ENCODE results near the gene EDDM3A.
"Not testable (repeated sequence)": the region's sequence is repeated elsewhere in the genome, so short reads cannot be mapped to it uniquely, and the experiment has no call there.

EDDM3A gene, protein sequence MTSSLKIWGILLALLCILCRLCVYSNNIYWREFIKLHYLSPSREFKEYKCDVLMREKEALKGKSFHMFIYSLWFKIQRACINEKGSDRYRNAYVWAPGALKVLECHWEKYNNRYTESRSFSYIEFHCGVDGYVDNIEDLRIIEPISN
- total RNA-seq, result 0 to 0.03 (median 0) reads per million in 18 experiments

GRCh38 chr14:20745571-20746358 is at the start of gene EDDM3A:
Gene EDDM3A, plus strand, starts transcription at chr14:20745887. Its CDS starts 1,694 bp downstream, at chr14:20747581.
- no peak for DNase-seq

DNA sequence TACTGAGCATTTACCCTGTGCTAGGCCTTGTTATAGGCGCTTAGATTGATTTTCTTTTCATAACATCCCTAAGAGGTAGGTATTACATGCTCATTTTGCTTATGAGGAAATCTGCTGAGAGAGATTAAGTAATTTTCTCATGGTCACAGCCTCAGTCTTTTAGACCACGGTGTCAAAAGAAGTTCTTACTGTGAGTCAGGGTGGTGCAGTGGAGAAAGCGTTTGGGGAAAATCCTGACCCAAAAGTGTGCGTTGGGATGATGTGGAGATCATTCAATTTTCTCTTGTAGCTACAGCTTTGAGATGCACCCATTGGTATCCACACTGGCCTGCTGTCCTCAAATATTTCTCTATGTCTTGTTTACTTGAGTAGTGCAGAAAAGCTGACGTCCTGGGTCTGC is 48.9 kb upstream of the EDDM3A start:
- DNase-seq, result peak; percentile 11 to 19

DNA sequence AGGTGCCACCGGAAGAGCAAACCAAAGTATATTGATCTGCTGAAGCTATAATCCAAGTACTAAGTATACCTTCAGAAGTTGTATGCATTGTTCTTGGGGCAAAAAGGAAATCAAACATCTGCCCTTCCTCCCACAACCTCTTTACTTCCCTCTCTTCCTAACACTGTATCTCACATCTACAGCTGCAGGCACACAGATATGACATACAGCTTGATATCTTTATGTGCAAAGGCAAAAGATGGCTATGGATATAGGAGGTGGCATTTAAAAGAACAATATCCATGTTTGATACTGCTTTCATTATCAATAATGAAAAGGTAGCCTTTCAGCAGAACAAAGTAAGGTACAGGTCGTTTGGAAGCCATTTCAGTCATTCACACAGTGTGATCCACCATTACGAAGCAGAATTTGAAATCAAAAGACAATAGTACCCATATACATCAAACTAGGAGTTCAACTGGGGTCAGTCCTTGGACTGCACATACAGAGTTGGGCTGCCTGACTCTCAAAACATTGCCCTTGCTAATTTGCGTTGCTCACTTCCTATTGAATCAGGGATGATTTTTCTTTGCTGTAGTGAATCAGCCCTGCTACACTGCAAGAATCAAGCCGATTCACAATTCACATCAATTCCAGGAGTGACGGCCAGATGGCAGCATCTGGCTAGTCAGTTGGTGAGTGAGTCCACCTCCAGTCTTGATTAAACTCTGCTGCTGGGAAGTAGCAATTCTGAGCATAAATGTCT is 48.2 kb upstream of the EDDM3A start:
- DNase-seq, result peak; percentile 80 to 87

DNA sequence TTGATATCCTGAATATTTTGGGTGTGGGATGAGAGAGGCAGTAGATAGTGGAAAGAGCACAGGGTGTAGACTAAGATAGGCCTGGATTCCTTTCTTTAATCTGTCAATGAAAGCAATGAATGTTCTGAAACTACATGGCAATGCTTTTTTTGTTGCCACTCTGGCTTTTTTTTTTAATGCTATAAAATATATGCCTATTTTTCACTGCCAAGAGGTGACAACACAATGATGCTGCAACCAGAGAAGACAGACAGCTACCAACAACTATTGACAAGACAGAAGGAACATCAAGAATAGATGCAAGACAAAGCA is 47.7 kb upstream of the EDDM3A start:
- no peak for DNase-seq

DNA sequence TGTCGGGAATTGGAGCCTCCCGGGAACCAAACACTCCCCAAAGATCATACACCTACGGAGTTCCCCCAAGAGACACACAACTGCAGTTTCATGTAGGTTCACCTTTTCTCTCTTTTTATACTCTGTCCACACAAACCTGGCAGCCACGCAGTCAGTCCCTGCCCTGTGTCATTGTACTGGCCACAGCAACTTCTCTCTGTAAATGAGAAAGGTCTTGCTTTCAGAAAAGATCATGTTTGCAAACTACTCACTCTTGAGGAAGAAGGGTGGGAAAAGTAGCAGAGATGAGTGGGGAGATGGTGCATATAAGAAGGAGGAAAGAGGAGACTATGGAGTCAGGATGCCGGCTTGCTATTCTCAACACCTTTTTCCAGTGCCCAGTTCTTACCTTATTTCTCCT is 46.8 kb upstream of the EDDM3A start:
- no peak for DNase-seq

DNA sequence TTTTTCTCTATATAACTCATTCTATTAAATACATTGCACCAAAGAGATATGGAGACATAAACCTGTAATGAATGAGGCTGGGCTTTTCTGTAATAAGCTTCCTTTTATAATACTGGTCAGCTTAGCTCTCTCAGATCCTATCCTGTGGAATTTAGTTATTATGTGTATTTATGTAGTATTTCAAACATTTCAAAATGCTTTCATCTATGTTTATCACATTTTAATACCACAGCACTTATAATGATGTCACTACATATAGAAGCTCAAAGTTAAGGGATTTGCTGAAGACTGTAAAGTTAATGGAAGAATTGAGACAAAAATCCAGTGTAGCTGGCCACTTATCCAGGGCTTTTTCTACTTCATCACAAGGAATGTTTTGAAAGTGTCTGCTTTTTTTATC is 45.8 kb upstream of the EDDM3A start:
- no peak for DNase-seq

DNA sequence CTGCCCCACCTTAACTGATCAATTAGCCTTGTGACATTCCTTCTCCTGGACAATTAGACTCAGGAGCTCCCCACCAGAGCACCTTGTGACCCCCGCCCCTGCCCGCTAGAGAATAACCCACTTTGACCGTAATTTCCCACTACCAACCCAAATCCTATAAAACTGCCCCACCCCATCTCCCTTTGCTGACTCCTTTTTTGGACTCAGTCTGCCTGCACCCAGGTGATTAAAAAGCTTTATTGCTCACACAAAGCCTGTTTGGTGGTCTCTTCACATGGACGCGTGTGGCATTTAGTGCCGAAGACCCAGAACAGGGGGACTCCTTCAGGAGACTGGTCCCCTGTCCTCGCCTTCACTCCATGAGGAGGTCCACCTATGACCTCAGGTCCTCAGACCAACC is 44.7 kb upstream of the EDDM3A start:
- not testable (repeated sequence) for DNase-seq

- peak in 1 of 2 donors; percentile 20 for DNase-seq
Observed at GRCh38 chr14:20706657-20707355, 38.9 kb upstream of the EDDM3A start.

DNA sequence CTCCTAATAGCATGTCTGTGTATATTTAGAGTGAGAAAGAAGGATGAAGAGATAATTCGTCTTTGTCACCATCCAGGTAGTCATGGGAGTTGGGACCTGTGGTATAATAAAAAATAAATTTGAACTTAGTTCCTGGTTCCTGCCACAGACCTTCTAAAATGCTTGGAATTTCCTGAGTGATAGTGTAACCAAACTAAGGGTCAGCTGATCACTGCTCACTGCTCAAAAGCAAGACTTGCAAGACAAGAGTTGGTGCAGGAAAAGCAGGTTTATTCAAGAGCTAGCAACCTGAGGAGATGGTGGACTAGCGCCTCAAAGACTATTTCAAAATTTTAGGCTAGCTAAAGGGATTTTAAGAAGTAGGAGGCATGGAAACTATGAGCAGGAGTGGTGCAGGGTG is 38.1 kb upstream of the EDDM3A start:
- DNase-seq, result no peak

DNA sequence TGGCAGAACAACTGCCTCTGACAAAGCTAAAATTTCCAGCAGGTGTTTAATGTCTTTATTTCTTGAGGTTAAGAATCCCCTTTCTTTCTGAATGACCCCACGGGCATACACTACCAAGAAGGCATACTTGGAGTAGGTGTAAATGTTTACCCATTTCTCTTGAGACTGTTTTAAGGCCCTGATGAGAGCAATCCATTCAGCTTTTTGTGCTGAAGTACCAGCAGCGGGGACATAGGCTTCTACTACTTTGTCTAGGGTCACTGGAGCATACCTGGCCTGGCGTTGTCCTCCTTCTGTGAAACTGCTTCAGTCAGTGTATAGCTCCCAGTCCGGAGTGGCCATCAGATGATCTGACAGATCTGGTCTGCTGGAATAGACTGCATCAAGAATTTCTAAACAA is 34.4 kb upstream of the EDDM3A start:
- no peak for DNase-seq

- no peak for DNase-seq
Observed at GRCh38 chr14:20711685-20712084, 34.0 kb upstream of the EDDM3A start.

DNA sequence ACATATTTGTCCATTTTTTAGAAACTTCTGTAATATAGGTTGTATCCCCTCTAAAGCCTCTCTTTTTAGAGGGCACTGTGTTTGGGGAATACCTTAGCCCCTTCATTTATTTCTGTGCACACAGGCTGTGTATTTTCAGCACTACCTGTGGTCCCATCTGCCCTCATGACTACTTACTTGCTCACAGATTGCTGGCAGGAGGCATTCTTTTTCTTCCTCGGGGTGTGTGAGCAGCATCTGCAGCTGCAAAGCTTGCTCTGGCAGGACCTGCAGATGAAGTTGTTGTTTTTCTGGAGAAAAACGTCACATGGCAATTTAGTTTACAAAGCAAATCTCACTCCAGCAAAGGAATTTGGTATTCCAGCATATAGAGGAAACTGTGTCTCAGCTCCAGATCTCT is 32.8 kb upstream of the EDDM3A start:
- no peak for DNase-seq

DNA sequence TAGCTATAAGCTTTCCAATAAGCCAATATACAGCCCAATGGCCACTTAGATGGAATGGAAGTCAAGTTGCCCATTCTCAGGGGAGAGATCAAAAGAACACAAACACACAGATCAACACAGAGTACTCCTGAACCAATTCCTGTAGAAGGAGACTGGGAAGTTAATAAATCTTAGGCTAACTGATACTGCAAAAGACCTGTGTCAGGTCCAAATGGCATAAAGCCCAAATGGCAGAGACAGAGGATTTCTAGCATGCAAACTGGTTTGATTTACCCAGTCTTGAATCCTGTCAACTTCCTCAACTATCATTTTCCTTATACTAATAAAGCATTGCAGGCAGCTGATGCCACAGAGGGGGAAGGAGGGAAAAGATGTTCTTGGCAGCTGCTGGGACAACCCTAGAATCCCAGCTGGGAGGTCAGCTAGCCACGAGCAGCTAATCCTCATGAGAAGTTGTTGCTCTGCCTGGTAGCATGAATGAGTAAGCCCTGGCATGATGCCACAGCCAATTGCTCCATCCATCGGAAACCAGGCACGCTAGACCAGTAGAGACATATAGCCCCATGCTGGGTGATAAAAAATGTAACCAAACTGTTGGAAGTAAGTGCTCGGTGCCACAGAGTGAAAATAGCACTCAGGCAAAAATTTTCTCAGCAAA is 31.0 kb upstream of the EDDM3A start:
- DNase-seq, result peak; percentile 93 to 94

DNA sequence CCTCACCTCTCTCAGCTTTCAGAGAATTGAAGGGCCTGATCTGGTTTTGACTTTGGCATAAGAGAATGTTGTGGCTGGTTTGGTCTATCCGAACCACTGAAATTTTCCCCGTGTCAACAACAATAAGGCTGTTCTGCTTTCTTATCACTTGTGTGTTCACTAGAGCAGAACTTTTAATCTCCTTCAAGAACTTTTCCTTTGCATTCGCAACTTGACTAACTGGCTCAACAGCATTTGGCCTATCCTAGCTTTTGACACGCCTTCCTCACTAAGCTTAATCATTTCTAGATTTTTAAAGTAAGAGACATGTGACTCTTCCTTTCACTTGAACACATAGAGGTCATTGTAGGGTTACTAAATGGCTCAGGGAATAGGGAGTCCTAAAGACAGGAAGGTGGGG is 25.9 kb upstream of the EDDM3A start:
- DNase-seq, result no peak

DNA sequence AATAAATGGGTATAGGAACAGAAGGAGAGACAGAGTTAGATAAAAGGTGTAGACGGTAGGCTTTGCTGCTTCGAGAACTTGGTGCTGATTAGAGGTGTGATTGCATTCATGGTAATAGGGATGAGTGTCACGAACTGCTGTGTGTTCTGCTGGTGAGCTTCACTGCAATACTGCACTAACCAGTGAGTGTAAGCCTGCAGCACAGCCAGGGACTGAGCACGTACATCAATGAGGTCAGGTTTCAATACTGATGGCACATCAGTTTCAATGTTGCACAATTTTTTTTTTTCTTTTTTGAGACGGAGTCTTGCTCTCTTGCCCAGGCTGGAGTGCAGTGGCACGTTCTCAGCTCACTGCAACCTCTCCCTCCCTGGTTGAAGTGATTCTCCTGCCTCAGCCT is 24.9 kb upstream of the EDDM3A start:
- no peak for DNase-seq

DNA sequence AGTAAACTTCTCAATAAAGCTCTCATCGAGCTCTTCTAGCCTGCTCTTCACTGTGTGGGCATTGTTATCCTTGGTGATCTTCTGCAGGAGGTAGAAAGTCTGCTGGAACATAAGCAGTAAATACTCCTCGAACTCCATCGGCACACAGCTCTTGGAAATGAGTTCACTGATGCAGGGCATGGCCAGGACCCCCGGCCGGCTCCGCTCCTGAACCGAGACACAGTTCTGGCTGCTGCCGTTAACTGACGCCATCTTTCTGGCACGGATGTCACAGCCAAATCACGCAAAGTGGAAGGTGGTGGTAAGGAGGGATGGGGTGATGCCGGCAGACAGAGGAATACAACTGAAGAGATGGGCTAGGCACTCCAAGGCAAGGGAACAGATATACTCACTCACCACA is 23.7 kb upstream of the EDDM3A start:
- DNase-seq, result no peak

- DNase-seq, result no peak
Observed at GRCh38 chr14:20723488-20723887, 22.2 kb upstream of the EDDM3A start.

DNA sequence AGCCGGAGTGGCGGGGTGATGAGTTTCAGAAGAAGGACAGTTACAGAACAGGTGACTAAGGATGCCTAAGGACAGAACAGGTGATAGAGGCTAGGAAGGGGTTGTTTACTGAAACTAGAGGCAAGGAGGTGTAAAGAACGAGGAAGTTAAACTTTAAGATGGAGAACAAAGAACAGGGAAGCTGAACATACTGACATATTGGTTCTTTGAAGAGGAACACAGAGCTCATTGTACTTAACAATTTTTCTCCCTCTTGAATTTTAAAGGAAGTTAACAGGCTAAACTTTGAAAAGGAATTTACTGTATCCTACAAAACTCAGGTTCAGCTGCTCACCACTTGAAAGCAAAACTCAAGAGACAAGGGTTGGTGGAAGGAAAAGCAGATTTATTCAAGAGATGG is 19.6 kb upstream of the EDDM3A start:
- DNase-seq, result peak; percentile 10 to 35

- DNase-seq, result no peak
Observed at GRCh38 chr14:20726531-20726930, 19.2 kb upstream of the EDDM3A start.

DNA sequence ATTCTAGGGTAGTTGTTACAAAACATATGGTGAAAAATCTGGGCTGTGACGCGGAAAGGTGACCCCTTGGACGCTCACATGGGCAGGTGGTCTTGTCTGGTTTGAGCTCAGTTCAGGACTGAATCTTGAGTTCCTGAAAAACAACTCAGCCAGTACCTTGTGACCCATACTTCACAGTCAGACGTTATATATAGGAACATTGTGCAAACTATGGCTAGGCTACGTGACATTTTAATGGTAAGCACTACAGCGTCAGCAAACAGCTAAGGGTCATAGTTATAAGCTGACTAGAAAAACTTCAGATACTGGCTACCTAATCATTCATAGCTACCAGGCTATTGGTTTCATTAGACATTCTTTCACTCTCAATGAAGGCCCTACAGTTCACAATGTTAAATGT is 14.8 kb upstream of the EDDM3A start:
- DNase-seq, result peak; percentile 44 to 65

DNA sequence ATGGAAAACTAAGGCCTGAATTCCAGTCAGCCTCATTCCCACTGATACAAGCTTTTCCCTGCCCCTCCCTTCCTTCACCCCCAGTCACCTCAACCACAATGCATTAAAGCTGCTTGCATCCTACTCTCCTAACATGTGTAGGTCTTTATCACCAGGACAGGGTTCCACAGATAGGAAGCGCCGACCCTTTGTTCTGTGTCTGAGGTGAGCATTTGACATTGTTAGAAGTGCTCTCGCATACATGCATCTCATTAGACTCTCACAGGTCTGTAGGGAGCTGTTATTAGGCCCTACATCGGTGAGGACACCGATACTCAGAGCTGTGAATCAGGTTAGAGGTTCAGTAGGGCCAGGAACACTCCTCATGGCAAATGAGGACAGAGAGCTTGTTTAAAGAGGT is 13.2 kb upstream of the EDDM3A start:
- no peak for DNase-seq

GRCh38 chr14:20732979-20733635 is 12.6 kb upstream of the EDDM3A start:
- peak; percentile 62 to 69 for DNase-seq
